Loucy (cell line): ENCODE results near the gene NXN.

Experiments
- H2AFZ ChIP-seq: fragments of 200-600 bp; sonication (generic); 2 replicates; pipeline ENCODE4 v1.6.0; 2016; ENCODE audit warnings: antibody characterized with exemption, mild to moderate bottlenecking, low read length, moderate library complexity
- H3F3A ChIP-seq: fragments of 200-600 bp; 2 replicates; pipeline ENCODE4 v1.6.0; 2016; ENCODE audit warnings: antibody characterized with exemption, low read depth, mild to moderate bottlenecking
- H3K27me3 ChIP-seq: fragments of 200-600 bp; sonication (generic); 2 replicates; pipeline ENCODE4 v1.6.1; 2014; ENCODE audit warnings: low read length, mild to moderate bottlenecking; ENCODE audit not compliant: insufficient read depth, poor library complexity, severe bottlenecking
- H3K36me3 ChIP-seq: fragments of 200-600 bp; sonication (generic); 2 replicates; pipeline ENCODE4 v1.6.1; 2016; ENCODE audit warnings: low read length; ENCODE audit not compliant: insufficient read depth
- H3K4me1 ChIP-seq: fragments of 200-600 bp; sonication (generic); 2 replicates; pipeline ENCODE4 v1.5.1; 2014; ENCODE audit warnings: low read length, mild to moderate bottlenecking; ENCODE audit not compliant: insufficient read depth, poor library complexity, severe bottlenecking
- H3K4me2 ChIP-seq: fragments of 200-600 bp; sonication (generic); 2 replicates; pipeline ENCODE4 v1.6.0; 2014; ENCODE audit warnings: antibody characterized with exemption, low read length, low read depth, mild to moderate bottlenecking; ENCODE audit not compliant: poor library complexity, severe bottlenecking
- H3K4me3 ChIP-seq: fragments of 200-600 bp; sonication (generic); 2 replicates; pipeline ENCODE4 v1.5.1; 2014; ENCODE audit warnings: low read length, mild to moderate bottlenecking, mixed read lengths; ENCODE audit not compliant: poor library complexity, severe bottlenecking
- H3K79me2 ChIP-seq: fragments of 200-600 bp; sonication (generic); 2 replicates; pipeline ENCODE4 v1.6.1; 2014; ENCODE audit warnings: low read length; ENCODE audit not compliant: insufficient read depth
- H3K9ac ChIP-seq: fragments of 200-600 bp; sonication (generic); 2 replicates; pipeline ENCODE4 v1.6.0; 2014; ENCODE audit warnings: mild to moderate bottlenecking, low read depth, low read length, moderate library complexity; ENCODE audit not compliant: poor library complexity, severe bottlenecking
- H3K9me2 ChIP-seq: fragments of 200-600 bp; sonication (generic); replicated peaks from 2 replicates; pipeline ENCODE4 v1.6.1; 2016; ENCODE audit warnings: low read depth, low read length, mixed read lengths
- H3K9me3 ChIP-seq: fragments of 200-600 bp; sonication (generic); 2 replicates; pipeline ENCODE4 v1.6.1; 2014; ENCODE audit warnings: mild to moderate bottlenecking, antibody characterized with exemption, low read length, low read depth; ENCODE audit not compliant: insufficient read depth
- H4K20me1 ChIP-seq: fragments of 200-600 bp; sonication (generic); 2 replicates; pipeline ENCODE4 v1.6.0; 2014; ENCODE audit warnings: antibody characterized with exemption, low read length, mild to moderate bottlenecking; ENCODE audit not compliant: insufficient read depth, poor library complexity, severe bottlenecking
- CTCF ChIP-seq: fragments of 200-600 bp; sonication (generic); conservative IDR thresholded peaks from 2 replicates; pipeline ENCODE4 v1.5.1; 2014; ENCODE audit warnings: mild to moderate bottlenecking, antibody characterized with exemption, low read length
- EZH2phosphoT487 ChIP-seq: fragments of 200-600 bp; IDR thresholded peaks from 2 replicates; pipeline ENCODE4 v1.6.1; 2018; ENCODE audit warnings: antibody characterized with exemption, mild to moderate bottlenecking, moderate library complexity, borderline replicate concordance

NXN gene

DNA sequence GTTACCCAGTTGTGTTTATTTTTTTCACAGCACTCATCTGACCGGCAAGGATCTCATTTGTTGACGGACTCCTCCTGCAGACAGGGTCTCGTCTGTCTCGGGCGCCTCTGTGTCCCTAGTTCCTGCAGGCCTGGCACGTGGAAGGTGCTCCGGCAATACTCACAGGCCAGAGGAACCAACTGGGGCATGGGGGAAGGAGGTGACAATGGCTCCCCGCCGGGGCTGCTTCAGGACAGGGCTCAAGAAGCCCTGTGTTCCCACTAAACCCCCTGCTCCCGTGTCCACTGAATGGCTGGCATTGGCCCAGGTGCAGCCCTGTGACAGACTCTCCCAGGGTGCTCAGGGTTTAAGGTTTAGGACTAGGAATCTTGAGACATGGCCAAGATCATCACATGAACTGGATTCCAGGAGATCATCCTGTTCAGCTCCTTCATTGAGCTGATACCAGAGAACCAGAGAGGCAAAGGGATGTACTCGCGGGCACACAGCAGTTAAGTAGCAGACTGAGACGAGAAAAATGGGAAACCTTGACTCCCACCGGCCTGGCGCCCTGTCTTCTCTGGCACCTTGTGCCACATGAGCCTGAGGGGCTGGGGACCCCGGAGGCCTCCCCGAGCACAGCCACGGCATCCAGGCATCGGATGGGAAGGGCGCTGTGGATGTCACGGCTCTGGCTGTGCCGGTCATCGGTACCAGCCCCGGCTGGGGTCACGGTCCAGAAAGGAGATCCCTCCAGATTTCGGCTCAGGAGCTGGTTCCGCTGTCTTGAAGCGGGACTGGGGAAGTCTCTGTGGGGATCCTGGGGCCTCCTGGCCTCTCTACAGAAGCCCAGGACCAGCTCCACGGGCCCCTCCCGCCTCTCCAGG lies 46.4 kb upstream of the NXN start:
- Histone ChIP-seq H3K27me3 (no peaks in the 10 kb centered on the region), H3K79me2 (no peaks in the 10 kb centered on the region), H3K9me2 (no peaks in the 10 kb centered on the region), H3K4me2 (no peak overlapping the region), H2AFZ (no peak overlapping the region), H3K4me3 (no peak overlapping the region), H3K9ac (no peak overlapping the region), H3K4me1 (no peaks in the 10 kb centered on the region), H4K20me1 (no peaks in the 10 kb centered on the region), H3K9me3 (no peaks in the 10 kb centered on the region), H3K36me3 (no peaks in the 10 kb centered on the region), H3F3A (no peaks in the 10 kb centered on the region)
- no peak for TF ChIP-seq EZH2phosphoT487
- no peak for TF ChIP-seq CTCF

DNA sequence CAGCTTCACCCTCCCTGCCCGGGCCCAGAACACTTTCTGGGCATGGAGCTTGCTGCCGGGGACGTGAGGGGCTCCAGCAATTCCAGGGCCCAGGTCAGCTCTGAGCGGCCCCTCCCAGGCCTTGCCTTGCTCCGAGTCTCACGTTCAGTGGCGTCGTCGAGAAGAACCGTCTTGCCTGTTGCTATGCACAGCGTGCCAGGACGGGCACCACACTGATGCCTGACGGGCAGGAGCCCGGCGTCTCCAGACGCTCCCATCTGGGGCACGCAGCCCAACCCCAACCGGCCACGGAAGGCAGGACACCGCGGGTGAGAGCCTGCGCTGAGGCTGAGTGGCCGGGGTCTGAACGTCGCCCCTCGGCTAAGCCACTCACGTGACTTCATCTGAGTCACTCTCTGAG lies 44.5 kb upstream of the NXN start:
- Histone ChIP-seq H3K36me3 (no peaks in the 10 kb centered on the region), H3K9me3 (no peaks in the 10 kb centered on the region), H3K9ac (no peak overlapping the region), H3F3A (no peaks in the 10 kb centered on the region), H2AFZ (no peak overlapping the region), H3K79me2 (no peaks in the 10 kb centered on the region), H3K27me3 (no peaks in the 10 kb centered on the region), H3K9me2 (no peaks in the 10 kb centered on the region), H3K4me2 (no peak overlapping the region), H4K20me1 (no peaks in the 10 kb centered on the region), H3K4me3 (no peak overlapping the region), H3K4me1 (no peaks in the 10 kb centered on the region)
- no peak for TF ChIP-seq EZH2phosphoT487
- TF ChIP-seq CTCF, result no peak

DNA sequence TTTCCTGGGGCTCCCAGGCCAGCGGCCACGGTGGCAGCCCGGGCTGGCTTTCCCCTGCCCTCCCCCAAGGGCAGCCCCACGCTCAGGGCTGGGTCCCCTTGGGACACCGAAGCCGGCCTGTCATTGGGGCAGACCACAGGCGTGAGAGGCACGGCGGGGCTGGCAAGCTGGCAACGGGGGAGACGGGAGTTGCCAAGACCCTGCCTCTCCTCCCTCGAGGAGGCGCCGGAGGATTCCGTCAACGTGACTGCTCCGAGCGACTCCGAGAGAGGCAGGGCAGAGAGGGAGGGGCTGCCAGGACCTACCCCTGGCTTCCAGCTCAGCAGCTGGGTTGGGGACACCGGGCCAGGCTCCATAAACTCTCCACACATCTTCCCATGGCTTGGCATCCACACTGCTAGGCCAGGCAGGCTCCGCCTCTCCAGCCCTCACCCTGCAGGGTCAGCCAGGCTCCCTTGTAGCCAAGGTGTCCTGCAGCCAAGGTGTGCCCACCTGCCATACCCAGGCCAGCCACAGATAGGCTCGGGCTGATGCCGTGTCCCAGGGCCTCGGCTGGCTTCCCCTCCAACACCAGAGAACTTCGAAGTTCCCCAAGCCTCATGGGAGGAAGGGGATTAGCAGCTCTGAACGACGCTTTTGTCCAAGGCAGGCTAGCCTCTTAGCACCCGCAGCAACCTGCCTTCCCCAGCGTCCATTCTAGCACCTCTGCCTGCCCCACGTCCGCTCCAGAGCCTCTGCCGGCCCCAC lies 42.9 kb upstream of the NXN start:
- Histone ChIP-seq H2AFZ (no peak overlapping the region), H3K4me1 (no peaks in the 10 kb centered on the region), H3K4me3 (no peak overlapping the region)

More for the DNA sequence above, 42.9 kb upstream of the NXN start:
- Histone ChIP-seq H3K9me3 (no peaks in the 10 kb centered on the region), H3K27me3 (no peaks in the 10 kb centered on the region), H3K9me2 (no peaks in the 10 kb centered on the region), H3K79me2 (no peaks in the 10 kb centered on the region), H4K20me1 (no peaks in the 10 kb centered on the region), H3K9ac (no peak overlapping the region), H3K36me3 (no peaks in the 10 kb centered on the region), H3K4me2 (no peak overlapping the region), H3F3A (no peaks in the 10 kb centered on the region)
- TF ChIP-seq CTCF (no peak), EZH2phosphoT487 (no peak)
